LoVo (cell line): ENCODE results near the gene DIS3L2.
"Not testable (repeated sequence)": the region's sequence is repeated elsewhere in the genome, so short reads cannot be mapped to it uniquely, and the experiment has no call there.

Experiments
- DNase-seq: peaks from one replicate; pipeline ENCODE4 v3.0.0-alpha.2; 2016; ENCODE audit warnings: low spot score

The DIS3L2 gene

GRCh38 chr2:232058063-232058877 lies 96.8 kb downstream of the DIS3L2 start:
- no peak for DNase-seq

GRCh38 chr2:232058931-232059330 lies 97.4 kb downstream of the DIS3L2 start:
- DNase-seq: no peak

DNA sequence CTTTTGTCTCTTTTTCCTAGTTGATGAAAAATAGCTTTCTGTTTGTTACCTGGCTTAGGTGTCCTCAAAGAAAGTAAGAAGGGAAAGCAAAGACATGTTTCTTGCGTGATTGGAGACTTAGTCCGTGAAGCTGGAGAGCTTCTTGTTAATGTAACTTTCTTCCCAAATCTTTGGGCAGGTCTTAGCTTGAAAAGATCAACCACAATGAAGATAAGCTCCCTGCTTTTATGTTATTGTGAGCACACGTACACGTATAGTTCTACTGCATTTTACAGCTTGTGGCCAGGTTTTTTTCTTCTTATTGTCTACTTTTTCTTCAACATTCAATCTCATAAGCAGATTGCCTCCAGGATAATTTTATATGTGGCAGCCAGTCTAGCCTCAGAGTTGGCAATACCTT lies 99.8 kb downstream of the DIS3L2 start:
- DNase-seq: no peak

DNA sequence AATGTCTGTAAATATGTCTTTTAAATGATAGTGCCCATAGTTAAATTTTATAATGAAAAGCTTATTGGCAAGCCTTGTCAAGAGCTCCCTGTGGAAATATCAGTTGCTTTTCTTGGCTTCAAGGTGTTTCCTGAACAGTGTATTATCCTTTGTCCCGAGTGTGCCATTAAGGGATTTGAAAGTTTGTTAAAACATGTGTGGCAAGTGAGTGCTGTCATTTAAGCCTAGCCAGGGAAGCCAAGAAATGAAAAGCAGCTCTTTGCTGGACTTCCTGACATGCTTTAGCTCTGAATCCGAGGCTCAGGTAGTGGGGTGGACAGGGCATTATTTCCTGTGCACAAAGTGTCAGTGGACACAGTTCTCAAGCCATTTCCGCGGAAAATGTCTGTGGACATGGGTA lies 111.5 kb downstream of the DIS3L2 start:
- DNase-seq: no peak

DNA sequence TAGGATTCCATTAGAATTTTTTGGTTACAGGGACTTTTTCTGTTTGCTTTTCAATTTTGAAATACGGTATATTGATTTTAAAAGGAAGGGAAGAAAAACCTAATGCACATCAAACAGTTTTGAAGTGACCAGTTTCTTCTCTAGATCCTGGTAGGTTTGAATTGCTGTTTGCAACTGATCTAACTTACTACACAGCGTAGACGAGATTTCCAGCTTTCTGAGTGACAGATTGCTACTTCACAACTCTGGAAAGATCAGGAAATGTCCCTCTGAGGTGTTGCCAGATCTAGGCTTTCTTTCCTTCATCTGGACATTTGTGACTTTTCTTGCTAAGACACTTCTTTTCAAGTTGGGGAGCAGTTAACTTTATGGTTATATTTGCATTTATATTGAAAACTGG lies 112.2 kb downstream of the DIS3L2 start:
- DNase-seq: no peak

GRCh38 chr2:232075080-232075479 lies 113.6 kb downstream of the DIS3L2 start:
- DNase-seq: no peak

- DNase-seq: no peak
Observed at GRCh38 chr2:232075859-232076258, 114.3 kb downstream of the DIS3L2 start.

- no peak for DNase-seq
Observed at GRCh38 chr2:232076272-232076671, 114.8 kb downstream of the DIS3L2 start.

GRCh38 chr2:232076736-232077135 lies 115.2 kb downstream of the DIS3L2 start:
- DNase-seq: no peak

DNA sequence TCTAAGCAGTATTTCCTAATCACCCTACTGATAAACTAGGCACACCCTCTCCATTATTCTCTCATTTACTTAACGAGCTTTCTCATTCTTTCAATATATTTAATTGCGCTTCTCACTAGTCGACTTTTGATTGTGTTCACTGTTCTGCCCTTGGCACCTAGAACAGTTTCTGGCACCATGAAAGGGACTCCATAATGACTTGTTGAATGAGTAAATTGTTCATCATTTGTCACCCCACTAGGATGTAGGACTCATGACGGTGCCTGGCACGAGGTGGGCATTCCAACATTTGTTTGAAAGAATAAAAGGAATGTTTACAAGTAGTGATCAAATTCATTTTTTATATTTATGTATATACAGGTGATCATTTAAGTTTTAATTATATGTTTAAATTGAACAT lies 123.7 kb downstream of the DIS3L2 start:
- DNase-seq: no peak

- no peak for DNase-seq
Observed at GRCh38 chr2:232085826-232086425, 124.4 kb downstream of the DIS3L2 start.

DNA sequence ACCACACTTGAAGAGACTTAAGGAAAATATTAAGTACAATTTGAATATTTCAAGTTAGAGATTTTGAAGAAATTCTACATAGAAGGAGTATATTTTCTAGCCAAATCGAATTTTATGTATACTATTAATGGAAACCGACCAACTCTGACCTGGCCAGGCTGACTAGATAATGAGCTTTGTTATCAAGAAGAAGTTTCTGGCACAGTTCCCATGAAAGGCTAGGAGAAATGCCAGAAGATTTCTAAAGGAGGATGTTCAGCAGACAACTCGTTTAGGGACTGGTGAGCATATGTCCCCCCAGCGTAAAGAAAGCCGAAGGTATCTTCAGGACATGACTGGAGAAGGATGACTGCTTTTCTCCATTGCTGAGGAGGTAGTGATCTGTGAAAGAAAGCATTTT lies 127.3 kb downstream of the DIS3L2 start:
- DNase-seq: no peak

GRCh38 chr2:232094201-232094600 lies 132.7 kb downstream of the DIS3L2 start:
- DNase-seq: no peak

DNA sequence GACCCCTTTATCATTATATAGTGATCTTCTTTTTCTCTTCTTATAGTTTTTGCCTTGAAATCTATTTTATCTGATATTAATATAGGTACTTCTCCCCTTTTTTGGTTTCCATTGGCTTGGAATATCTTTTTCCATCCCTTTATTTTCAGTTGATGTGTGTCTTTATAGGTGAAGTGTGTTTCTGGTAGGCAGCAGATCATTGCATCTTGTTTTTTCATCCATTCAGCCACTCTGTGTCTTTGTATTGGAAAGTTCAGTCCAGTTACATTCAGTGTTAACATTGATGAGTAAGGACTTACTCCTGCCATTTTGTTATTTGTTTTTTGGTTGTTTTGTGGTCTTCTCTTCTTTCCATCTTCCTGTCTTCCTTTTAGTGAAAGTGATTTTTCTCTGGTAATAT lies 133.4 kb downstream of the DIS3L2 start:
- no peak for DNase-seq

DNA sequence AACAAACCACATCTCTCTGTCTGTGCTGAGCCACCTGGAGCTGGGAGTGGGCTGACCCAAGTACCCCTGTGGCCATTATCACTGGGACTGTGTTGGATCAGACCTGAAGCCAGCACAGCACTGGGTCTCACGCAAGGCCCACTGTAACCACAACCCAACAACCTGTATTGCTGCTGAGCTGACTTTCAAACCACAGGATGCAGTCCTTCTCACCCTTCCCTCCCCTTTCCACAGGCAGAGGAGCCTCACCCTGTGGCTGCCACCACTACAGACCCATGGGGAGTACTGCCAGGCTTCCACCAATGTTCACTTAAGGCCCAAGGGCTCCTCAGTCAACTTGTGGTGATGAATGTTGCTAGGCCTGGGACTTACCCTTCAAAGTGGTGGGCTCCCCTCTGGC lies 135.7 kb downstream of the DIS3L2 start:
- DNase-seq: no peak

DNA sequence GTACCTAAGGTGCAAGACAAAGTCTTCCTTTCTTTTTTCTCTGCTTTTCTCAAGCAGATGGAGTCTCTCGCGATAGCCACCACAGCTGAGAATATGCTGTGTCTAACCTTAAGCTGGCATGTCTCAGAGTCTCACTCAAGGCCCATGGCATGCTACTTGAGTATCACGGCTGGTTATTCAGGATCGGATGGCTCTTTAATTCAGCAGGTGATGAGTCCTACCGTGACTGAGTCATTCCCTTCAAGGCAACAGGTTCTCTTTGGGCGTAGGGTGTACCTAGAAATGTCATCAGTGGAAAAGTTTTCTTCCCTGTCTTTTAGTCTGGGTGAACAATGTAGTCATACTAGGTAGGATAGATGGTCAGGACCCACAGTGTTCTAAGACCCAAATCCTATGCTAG lies 136.2 kb downstream of the DIS3L2 start:
- DNase-seq: no peak

DNA sequence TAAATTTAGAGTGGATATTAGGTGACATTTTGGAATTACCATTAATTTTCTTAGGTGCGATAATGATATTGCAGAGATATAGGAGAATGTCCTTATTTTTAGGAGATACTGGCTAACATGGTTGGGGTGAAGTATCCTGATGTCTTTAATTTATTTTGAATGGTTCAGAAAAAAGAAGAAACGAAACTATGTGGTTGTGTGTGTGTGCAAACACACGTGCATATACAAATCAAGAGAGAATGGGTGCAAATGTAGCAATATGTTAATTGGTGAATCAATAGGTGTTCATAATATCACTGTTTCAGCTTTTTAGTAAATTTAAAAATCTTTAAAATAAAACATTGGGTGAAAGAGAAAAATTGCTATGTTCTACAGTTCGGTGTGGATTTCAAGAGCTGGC lies 140.9 kb downstream of the DIS3L2 start:
- no peak for DNase-seq

GRCh38 chr2:232103140-232103737 lies 141.7 kb downstream of the DIS3L2 start:
- no peak for DNase-seq

DNA sequence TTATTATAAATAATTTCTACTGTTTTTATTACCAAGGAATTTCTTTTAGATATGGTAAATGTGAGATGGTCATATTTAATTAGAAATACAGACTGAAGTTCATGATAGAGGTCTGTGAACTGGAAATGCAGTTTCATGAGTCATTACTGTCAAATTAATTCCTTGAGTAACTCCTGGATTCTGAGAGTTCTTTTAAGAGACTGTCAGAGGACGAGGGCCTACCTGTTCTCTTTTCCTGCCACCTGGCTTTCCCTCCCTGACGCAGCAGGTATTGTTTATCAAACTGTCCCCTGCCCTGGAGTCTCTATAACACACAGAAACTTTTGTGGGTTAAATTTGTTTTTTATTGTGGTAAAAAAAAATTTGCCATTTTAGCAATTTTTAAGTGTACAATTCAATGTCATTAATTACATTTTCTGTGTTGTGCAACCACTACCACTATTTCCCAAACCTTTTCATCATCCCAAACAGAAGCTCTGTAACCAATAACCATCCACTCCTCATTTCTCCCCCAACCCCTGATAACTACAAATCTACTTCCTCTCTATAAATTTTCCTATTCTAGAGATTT lies 142.6 kb downstream of the DIS3L2 start:
- DNase-seq: no peak

- no peak for DNase-seq
Observed at GRCh38 chr2:232111551-232111950, 150.0 kb downstream of the DIS3L2 start.

DNA sequence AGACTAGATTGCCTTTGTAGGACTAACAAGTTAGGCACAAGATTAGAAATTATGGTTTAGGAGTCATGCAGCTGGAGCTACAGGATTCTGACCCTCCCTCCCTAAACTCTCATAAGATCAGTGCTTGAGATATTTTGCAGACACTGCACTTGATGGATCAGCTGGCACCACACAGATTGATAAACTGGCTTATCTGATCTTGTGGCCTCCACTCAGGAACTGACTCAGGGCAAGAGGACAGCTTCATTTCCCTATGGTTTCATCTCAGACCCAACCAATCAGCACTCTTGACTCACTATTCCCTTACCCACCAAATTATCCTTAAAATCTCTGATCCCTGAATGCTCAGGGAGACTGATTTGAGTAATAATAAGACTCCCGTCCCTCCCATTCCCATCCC lies 152.3 kb downstream of the DIS3L2 start:
- no peak for DNase-seq

- not testable (repeated sequence) for DNase-seq
Observed at GRCh38 chr2:232115728-232116361, 154.3 kb downstream of the DIS3L2 start.

DNA sequence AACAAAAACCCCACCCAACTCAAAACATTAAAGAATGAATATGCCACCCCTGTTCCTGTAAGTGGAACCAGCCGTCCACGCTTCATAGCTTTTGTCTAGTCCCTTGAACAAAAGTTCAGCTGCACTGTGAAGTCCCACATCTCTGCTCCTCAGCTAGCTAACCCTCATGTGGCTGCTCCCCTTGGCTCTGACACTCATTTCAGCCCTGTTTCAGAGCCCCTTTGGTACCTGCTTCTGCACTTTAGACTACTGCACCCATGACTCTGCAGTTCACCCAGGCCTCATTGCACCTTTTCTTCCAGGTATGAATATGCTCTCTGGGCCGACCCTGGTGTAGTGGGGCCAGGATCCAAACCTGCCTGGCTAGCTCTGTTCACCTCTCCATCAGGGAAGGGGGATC lies 155.3 kb downstream of the DIS3L2 start:
- DNase-seq: no peak
